ENCODE measurements around the gene LAD1. TPM values are rescaled to one million over a fixed set of nuclear protein-coding genes. Genes with fewer than 3 reads are reported as not detected.

The LAD1 gene
- total RNA-seq, 1 experiment from 2014 or later = not detected

- DNase-seq (ENCODE audit: low read depth) = no peak
These were observed 20.9 kb upstream of the LAD1 start for GRCh38 chr1:201419746-201420607.

DNA sequence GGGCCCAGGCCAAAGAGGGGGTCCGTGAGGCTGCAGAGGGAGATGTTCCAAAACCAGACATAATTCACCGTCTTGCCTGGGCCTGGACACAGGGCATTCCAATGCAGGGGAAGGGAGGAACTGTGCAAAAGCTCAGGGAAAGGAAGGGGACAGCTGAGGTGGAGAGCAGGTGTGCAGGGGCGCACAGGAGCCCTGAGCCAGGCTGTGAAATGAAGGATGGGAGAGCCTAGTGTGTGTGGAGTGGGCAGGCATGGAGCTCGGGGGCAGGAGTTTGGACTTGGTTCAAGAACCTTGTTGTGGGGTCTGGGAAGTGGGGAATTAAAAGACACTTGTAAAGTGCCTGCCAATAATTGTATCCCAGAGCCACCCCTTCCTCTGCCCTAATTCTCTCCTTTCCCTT, 20.1 kb upstream of the LAD1 start:
- no peak for DNase-seq (ENCODE audit: low read depth)

- DNase-seq (ENCODE audit: low read depth) = no peak
These were observed 19.3 kb upstream of the LAD1 start for GRCh38 chr1:201418461-201418860.

DNA sequence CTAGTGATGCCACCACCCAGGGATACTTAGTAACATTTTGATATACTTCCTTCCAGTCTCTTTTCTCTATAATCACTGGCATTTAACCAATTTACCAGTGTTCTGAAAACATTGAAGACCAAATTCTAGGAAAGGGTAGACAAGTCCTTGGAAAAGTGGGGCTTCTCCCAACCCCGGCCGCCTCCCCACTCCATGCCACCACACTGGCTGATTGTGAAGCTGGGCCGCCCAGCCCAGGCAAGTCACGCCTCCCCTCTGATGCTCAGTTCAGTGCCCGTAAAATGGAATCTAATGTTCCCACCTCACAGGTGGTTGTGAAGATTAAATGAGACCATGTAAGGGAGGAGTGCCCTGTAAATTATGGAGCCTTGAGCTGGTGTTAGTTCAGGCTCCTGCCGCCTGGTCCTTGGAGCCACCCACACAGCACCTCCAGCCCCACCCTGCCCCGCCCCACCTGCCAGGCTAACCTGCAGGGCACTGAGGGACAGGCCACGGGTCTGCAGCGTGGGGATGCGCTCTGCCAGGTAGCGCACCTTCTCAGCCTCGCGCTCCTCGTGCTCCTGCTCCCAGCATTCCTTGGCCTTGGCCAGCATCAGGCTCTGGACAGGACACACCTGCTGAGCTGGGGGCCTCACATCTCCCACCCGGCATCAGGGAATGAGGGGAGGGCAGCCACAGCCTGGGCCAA, 15.1 kb upstream of the LAD1 start:
- no peak for DNase-seq (ENCODE audit: low read depth)

DNA sequence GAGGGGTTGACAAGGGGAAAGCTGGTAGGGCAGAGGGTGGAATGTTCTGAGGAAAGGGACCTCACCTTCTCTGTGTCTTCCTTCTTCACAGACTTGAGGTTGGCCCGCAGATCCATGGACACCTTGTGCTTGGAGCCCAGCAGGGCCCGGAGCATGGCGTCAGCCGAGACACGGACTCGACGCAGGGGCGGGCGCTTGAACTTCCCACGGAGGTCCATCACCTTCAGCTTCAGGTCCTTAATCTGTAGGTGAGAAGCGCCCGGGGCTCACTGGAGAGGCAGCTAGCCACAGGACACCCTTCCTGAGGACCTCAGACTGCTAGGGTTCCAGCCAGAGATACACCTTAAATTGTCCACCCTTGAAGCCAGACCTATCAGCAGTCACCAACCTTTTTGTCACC, 12.2 kb upstream of the LAD1 start:
- no peak for DNase-seq (ENCODE audit: low read depth)

- peak; percentile 35 for DNase-seq (ENCODE audit: low read depth)
These were observed 10.3 kb upstream of the LAD1 start for GRCh38 chr1:201409440-201409839.

DNA sequence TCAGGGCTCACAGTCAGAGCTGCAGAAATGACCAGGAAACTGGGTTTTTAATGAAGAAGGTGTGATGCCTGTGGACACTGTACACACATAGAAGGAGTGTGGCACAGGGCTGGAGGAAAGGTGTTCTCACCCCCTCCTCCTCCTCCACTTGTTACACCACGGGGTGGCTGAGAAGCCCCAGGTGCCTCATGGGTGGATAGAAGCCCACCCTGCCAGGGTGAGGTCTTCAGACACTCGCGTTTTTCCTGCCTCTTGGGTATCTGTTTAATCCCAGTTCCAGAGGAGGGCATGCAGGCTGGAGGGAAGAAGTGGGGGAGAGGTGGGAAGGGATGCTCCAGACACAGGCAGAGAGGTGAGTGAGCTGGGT, 9.7 kb upstream of the LAD1 start:
- no peak for DNase-seq (ENCODE audit: low read depth)

GRCh38 chr1:201408176-201408833, 9.2 kb upstream of the LAD1 start:
- DNase-seq (ENCODE audit: low read depth) = peak; percentile 73

DNA sequence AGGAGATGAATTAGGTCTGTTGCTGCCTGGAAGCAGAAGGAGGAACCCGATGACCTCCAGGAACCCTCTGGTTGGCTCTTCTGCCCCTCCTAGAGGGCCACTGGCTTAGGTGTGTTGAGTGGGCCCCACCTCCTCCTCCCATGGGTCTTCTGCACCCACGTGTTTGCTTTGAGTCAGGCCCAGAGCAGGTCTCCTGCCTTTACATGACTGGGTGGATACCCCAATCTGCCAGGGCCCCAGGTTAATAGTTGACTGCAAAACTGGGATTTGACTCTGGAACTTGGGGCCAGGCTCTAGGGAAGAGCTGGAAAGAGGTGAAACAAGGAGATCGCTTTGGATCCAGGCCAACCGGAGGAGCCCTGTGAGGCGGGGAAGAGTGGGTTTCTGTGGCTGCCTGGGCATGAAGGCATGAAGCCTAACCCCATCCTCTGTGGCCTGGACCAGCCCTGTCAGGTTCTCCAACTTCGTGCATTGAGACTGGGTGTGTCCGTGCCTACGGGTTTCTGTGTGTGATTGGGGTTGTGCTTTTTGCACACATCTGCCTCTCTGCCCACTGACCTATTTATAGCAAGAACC, 7.8 kb upstream of the LAD1 start:
- no peak for DNase-seq (ENCODE audit: low read depth)

DNA sequence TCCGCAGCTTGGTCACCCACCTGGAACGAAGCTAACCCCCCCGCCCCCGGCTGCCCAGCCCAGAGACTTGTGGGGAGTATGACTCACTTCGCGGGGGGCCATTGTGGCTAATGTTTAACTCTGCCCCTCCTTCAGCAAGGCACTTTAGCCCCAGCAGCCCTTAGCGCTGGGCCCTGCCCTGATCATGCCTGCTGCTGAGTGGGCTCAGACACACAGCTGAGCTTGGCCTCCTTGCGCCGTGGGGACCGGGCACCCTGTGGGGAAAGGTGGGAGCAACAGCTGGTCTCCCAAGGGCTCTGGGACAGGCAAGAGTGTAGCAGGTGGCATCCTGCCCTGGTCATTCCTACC, 6.3 kb upstream of the LAD1 start:
- peak; percentile 25 for DNase-seq (ENCODE audit: low read depth)

- DNase-seq (ENCODE audit: low read depth) = no peak
These were observed 5.8 kb upstream of the LAD1 start for GRCh38 chr1:201404722-201405483.

DNA sequence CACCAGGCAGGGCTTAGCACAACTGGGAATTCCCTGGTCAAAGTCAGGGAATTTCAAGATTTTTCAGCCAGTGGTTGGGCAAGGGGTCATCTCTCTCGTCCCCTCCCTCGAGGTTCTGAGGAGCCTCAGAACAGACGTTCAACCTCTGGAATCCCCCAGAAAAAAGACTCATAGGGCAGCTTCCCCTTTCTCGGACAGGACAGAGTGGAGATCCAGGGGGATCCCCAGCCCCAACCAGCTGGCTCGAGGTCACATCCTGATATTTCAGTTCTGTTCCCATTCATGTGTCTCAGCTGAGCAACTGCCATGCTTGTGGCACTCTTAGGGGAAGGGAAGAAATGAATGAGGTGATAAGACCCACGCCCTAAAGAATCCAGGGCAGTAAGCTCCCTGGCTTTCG, 4.9 kb upstream of the LAD1 start:
- DNase-seq (ENCODE audit: low read depth) = no peak

- DNase-seq (ENCODE audit: low read depth) = no peak
These were observed 4.2 kb upstream of the LAD1 start for GRCh38 chr1:201403359-201403758.

GRCh38 chr1:201401700-201402099, 2.6 kb upstream of the LAD1 start:
- DNase-seq (ENCODE audit: low read depth) = no peak

DNA sequence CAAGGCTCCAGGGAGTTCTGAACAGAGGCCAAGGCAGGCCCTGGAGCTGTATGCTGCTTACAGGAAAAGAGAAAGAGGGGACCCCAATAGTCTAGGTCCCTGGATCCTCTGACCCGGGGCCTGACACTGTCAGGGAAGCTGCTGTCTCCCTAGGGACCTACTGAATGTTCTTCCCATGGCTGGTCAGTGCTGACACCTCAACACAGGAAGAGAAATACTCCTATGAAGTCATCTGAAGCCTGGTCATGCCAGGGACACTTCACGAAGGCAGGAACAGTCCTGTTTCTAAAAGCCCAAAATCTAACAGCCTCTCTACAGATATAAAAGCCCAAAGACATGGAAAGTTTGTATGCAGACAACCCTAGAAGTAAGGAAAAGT, 1.7 kb upstream of the LAD1 start:
- no peak for DNase-seq (ENCODE audit: low read depth)

- no peak for DNase-seq (ENCODE audit: low read depth)
These were observed 1.2 kb upstream of the LAD1 start for GRCh38 chr1:201400212-201400851.

DNA sequence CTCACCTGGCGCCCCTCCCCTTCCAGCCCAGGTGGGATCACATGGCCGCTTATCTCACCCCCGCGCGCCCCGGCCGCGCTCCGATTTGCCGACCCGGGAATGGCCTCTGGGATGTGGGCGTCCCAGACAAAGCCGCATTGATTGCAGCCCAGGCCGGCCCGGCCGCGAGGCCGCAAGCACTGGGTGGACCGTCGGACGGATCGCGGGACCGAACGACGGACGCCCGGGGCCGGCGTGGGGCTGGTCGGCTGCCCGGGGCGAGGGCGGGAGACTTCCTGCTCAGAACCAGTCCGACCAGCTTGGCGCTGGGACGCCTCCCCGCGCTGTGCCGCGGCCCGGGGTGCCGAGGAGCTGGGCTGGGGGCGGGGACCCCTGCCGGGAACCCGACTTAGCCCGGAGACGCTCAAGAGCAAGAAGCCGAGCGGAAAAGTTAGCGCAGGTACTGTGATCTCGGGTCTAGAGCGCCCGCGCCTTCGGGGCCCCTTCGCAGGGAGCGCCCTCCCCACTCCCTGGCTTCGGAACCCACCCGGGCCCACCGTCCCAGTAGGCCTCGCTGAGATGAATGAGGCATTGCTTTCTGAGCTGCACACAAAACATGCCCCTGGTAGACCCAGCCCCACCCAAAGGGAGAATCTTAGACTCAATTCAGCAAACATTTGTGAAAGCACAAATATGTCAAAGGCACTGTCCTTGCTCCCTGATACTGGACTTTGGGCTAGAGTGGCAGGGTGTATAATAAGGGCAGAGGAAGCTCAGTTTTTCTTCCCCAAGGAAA, 415 bp upstream of the LAD1 start:
- DNase-seq (ENCODE audit: low read depth) = no peak

GRCh38 chr1:201397675-201398074, 1.4 kb downstream of the LAD1 start:
- DNase-seq (ENCODE audit: low read depth) = no peak

- DNase-seq (ENCODE audit: low read depth) = peak; percentile 54
These were observed 2.2 kb downstream of the LAD1 start for GRCh38 chr1:201396861-201397464.

- no peak for DNase-seq (ENCODE audit: low read depth)
These were observed 3.2 kb downstream of the LAD1 start for GRCh38 chr1:201395936-201396335.

All from HT1080 (cell line).